B cell (primary cell): ENCODE data around the gene NDUFA5. TPM values are rescaled to one million over a fixed set of nuclear protein-coding genes. Genes with fewer than 3 reads are reported as not detected.
"Not testable (repeated sequence)": the region's sequence is repeated elsewhere in the genome, so short reads cannot be mapped to it uniquely, and the experiment has no call there.

ENCODE experiments used
- ATAC-seq: fragments of 200-7000 bp; cut with Tn5 transposase; one replicate; pipeline ENCODE4 v1.10.0; 2021; ENCODE audit warnings: low read depth, mild to moderate bottlenecking, moderate number of reproducible peaks, moderate library complexity
- CTCF ChIA-PET: fragments of 350-600 bp; sonication (Branson Sonifier 250); formaldehyde crosslinking; loops from one replicate; lab custom pipeline; 2021; ENCODE audit warnings: antibody characterized with exemption, inconsistent platforms; lab: Charles Lee
- POLR2A ChIA-PET: fragments of 350-600 bp; sonication (Branson Sonifier 250); formaldehyde crosslinking; loops from one replicate; lab custom pipeline; 2021; ENCODE audit warnings: antibody characterized with exemption; lab: Charles Lee
- DNase-seq: peaks from one replicate; pipeline ENCODE4 v3.0.0; 2013
- H2AFZ ChIP-seq: 2 replicates; pipeline ENCODE4 v1.6.1; 2012; ENCODE audit warnings: mild to moderate bottlenecking, low read depth, low read length; ENCODE audit not compliant: insufficient read depth, poor library complexity, severe bottlenecking
- H3K27ac ChIP-seq, 2 donors: 1 replicate in 1 of 2; 2 replicates in 1 of 2; pipeline ENCODE4 v1.5.1; 2012 to 2013; ENCODE audit warnings: low read length in 2 of 2, mild to moderate bottlenecking in 2 of 2, moderate library complexity in 1 of 2
- H3K27me3 ChIP-seq, 4 experiments: fragments of 200-600 bp in 1 of 4; sonication (generic) in 1 of 4; replicated peaks in 1 of 4; 1 replicate in 2 of 4; 2 replicates in 2 of 4; pipeline versions ENCODE4 v1.6.1 to v1.7.0; 2013 to 2016; ENCODE audit warnings: low read length in 3 of 4, mild to moderate bottlenecking in 2 of 4, mixed read lengths in 1 of 4, moderate library complexity in 1 of 4; ENCODE audit not compliant: insufficient read depth in 4 of 4, control insufficient read depth in 3 of 4; ENCODE audit errors: control extremely low read depth in 1 of 4
- H3K36me3 ChIP-seq, 2 experiments: replicated peaks in 1 of 2; 1 replicate in 1 of 2; 2 replicates in 1 of 2; pipeline versions ENCODE4 v1.6.1 to v1.7.1; 2013; ENCODE audit warnings: low read length in 1 of 2; ENCODE audit not compliant: insufficient read depth in 2 of 2, control insufficient read depth in 1 of 2; ENCODE audit errors: control extremely low read depth in 1 of 2, extremely low read depth in 1 of 2
- H3K4me1 ChIP-seq, 2 donors: fragments of 200-600 bp in 1 of 2; sonication (generic) in 1 of 2; 1 replicate in 1 of 2; 2 replicates in 1 of 2; pipeline versions ENCODE4 v1.5.1 to v1.6.1; 2013 to 2017; ENCODE audit warnings: low read length in 2 of 2; ENCODE audit not compliant: control insufficient read depth in 2 of 2, insufficient read depth in 2 of 2
- H3K4me2 ChIP-seq: replicated peaks from 2 replicates; pipeline ENCODE3; 2012; ENCODE audit warnings: mild to moderate bottlenecking, low read depth, low read length; ENCODE audit not compliant: poor library complexity, severe bottlenecking
- H3K4me3 ChIP-seq, 5 experiments: fragments of 200-600 bp in 1 of 5; sonication (generic) in 1 of 5; 1 replicate in 3 of 5; 2 replicates in 2 of 5; pipeline versions ENCODE4 v1.5.1 to v1.7.0; 2011 to 2016; ENCODE audit warnings: low read length in 4 of 5, mild to moderate bottlenecking in 4 of 5, low read depth in 2 of 5, control low read depth in 1 of 5, moderate library complexity in 1 of 5; ENCODE audit not compliant: insufficient read depth in 1 of 5; ENCODE audit errors: control extremely low read depth in 1 of 5, extremely low read depth in 1 of 5
- H3K79me2 ChIP-seq: fragments of 200-600 bp; sonication (generic); one replicate; pipeline ENCODE4 v1.6.0; 2016; ENCODE audit warnings: low read length; ENCODE audit not compliant: control insufficient read depth, insufficient read depth
- H3K9ac ChIP-seq: fragments of 200-600 bp; sonication (generic); 2 replicates; pipeline ENCODE4 v1.6.1; 2017; ENCODE audit warnings: mild to moderate bottlenecking, low read length, moderate library complexity
- H3K9me3 ChIP-seq, 3 donors: one replicate each; pipeline versions ENCODE4 v1.6.1 to v1.7.1; 2013; ENCODE audit warnings: low read length in 2 of 3; ENCODE audit not compliant: control insufficient read depth in 2 of 3, insufficient read depth in 1 of 3; ENCODE audit errors: control extremely low read depth in 1 of 3
- H4K20me1 ChIP-seq: 2 replicates; pipeline ENCODE4 v1.6.0; 2012; ENCODE audit warnings: mild to moderate bottlenecking, low read length; ENCODE audit not compliant: insufficient read depth, control insufficient read depth, poor library complexity, severe bottlenecking
- H3K27ac Mint-ChIP-seq: one replicate; pipeline ENCODE4 v1.8.0; 2021; ENCODE audit warnings: mixed read lengths
- H3K27me3 Mint-ChIP-seq: one replicate; pipeline ENCODE4 v1.8.0; 2021; ENCODE audit warnings: mixed read lengths
- H3K4me1 Mint-ChIP-seq: one replicate; pipeline ENCODE4 v1.8.0; 2021; ENCODE audit warnings: mixed read lengths
- H3K4me3 Mint-ChIP-seq: one replicate; pipeline ENCODE4 v1.8.0; 2021; ENCODE audit warnings: mixed read lengths
- H3K9me3 Mint-ChIP-seq: one replicate; pipeline ENCODE4 v1.8.0; 2022; ENCODE audit warnings: mixed read lengths; ENCODE audit not compliant: insufficient read depth
- EZH2 ChIP-seq: IDR thresholded peaks from 2 replicates; pipeline ENCODE4 v1.6.1; 2012; ENCODE audit warnings: borderline replicate concordance, low read depth, mild to moderate bottlenecking, moderate library complexity, low read length; ENCODE audit not compliant: insufficient read depth, poor library complexity, severe bottlenecking
- WGBS: methylation state at CpG from one replicate; pipeline ENCODE4 v1.1.5; 2013; ENCODE audit warnings: missing lambda C conversion rate; ENCODE audit not compliant: insufficient coverage; 5-methylcytosine and 5-hydroxymethylcytosine counted together
- intact Hi-C: fragments of 100-400 bp; cut with micrococcal nuclease; formaldehyde crosslinking; loops from one replicate; pipeline ENCODE4 v1.10.0; 2022
- polyA plus RNA-seq: library from polyadenylated mRNA; depleted of rRNA; stranded (reverse); fragments of >200 nt; gene quantifications from 2 replicates; pipeline ENCODE4 v1.2.3, GENCODE V29; 2012
- total RNA-seq, 2 donors: library from RNA; stranded (reverse); fragments of 120-200 nt in 1 of 2; gene quantifications; 1 replicate in 1 of 2; 2 replicates in 1 of 2; pipeline versions ENCODE4 v1.2.3 to v1.2.4, GENCODE V29; 2013 to 2022

Gene NDUFA5
- total and polyA plus RNA-seq, 2 donors (not counting 1 experiment from before 2014, with no cell fraction given) = 8.1 to 50.7 TPM

- H3K9me3 Mint-ChIP-seq, H4K20me1 ChIP-seq, H3K36me3 ChIP-seq, H3K27ac ChIP-seq, H3K27ac Mint-ChIP-seq, H3K79me2 ChIP-seq, H3K27me3 ChIP-seq, POLR2A ChIA-PET, intact Hi-C loops, H3K9me3 ChIP-seq: not testable (repeated sequence)
- DNase-seq = peak; percentile 56
- H3K4me1 Mint-ChIP-seq = peaks cover 20% of the 10 kb centered on the region
- H3K27me3 Mint-ChIP-seq = peaks cover 14% of the 10 kb centered on the region
- H2AFZ ChIP-seq = peak overlapping the region; percentile 33
- peak overlapping the region; percentile 64 for H3K4me2 ChIP-seq
- 0% methylated on average over 8 of the region's 33 CpGs for WGBS
- H3K4me3 ChIP-seq = peak overlapping the region in 3 of 5 experiments; percentile 29 to 38 (median 31)
- peaks cover 13 to 19% of the 10 kb centered on the region in 2 donors for H3K4me1 ChIP-seq
- peak overlapping the region; percentile 39 for H3K9ac ChIP-seq
- CTCF ChIA-PET = interaction anchor here (3.0 kb wide), 1 partner anchor 38 kb away, joined by 19 read pairs; no protein-coding TSS in a partner anchor
- TF ChIP-seq EZH2 = peak; percentile 30
- peak overlapping the region; percentile 35 for H3K4me3 Mint-ChIP-seq
- peak; percentile 24 for ATAC-seq
Measured at GRCh38 chr7:123532788-123533552, 24.6 kb downstream of the NDUFA5 start.

- H2AFZ ChIP-seq, H3K27ac Mint-ChIP-seq, ATAC-seq, H3K79me2 ChIP-seq, H3K36me3 ChIP-seq, intact Hi-C loops, H3K4me2 ChIP-seq, H3K9me3 ChIP-seq, H3K4me3 ChIP-seq, POLR2A ChIA-PET, H4K20me1 ChIP-seq, H3K9me3 Mint-ChIP-seq, H3K27me3 ChIP-seq, CTCF ChIA-PET, H3K9ac ChIP-seq, H3K27ac ChIP-seq: not testable (repeated sequence)
- Mint-ChIP-seq H3K27me3 (peaks cover 14% of the 10 kb centered on the region), H3K4me3 (peak overlapping the region; percentile 64), H3K4me1 (peaks cover 20% of the 10 kb centered on the region)
- WGBS = no CpG with 5 or more reads among the region's 14 CpGs
- peak; percentile 16 for DNase-seq
- H3K4me1 ChIP-seq = peaks cover 13 to 19% of the 10 kb centered on the region in 2 donors
Measured at GRCh38 chr7:123532343-123532742, 25.3 kb downstream of the NDUFA5 start.

GRCh38 chr7:123530035-123530591, 27.5 kb downstream of the NDUFA5 start:
- H3K4me3 ChIP-seq, ATAC-seq, POLR2A ChIA-PET, intact Hi-C loops, H3K4me2 ChIP-seq, H3K4me3 Mint-ChIP-seq, H3K36me3 ChIP-seq, H3K27ac Mint-ChIP-seq, H3K27me3 ChIP-seq, CTCF ChIA-PET, H4K20me1 ChIP-seq, H2AFZ ChIP-seq, H3K9me3 Mint-ChIP-seq, H3K9me3 ChIP-seq, DNase-seq, H3K79me2 ChIP-seq, H3K27ac ChIP-seq, H3K9ac ChIP-seq: not testable (repeated sequence)
- H3K4me1 ChIP-seq = peaks cover 11 to 12% of the 10 kb centered on the region in 2 donors
- Mint-ChIP-seq H3K27me3 (peaks cover 14% of the 10 kb centered on the region), H3K4me1 (peaks cover 16% of the 10 kb centered on the region)
- 98% methylated on average over 7 of the region's 13 CpGs for WGBS
